HepG2 (cell line): ENCODE results near the gene ALDH3A2. TPM values are rescaled to one million over a fixed set of nuclear protein-coding genes. Genes with fewer than 3 reads are reported as not detected.

ENCODE experiments used
- AKAP8 ChIP-seq: sonication (generic); formaldehyde crosslinking; IDR thresholded peaks from 2 replicates; pipeline ENCODE4 v1.5.1; 2020; ENCODE audit warnings: mild to moderate bottlenecking, missing genetic modification reagents
- CHD2 ChIP-seq: IDR thresholded peaks from 2 replicates; pipeline ENCODE4 v1.6.1; 2011; ENCODE audit warnings: low read depth, low read length, improper control_type of control experiment
- HDAC6 ChIP-seq: fragments of 200-600 bp; sonication (generic); IDR thresholded peaks from 2 replicates; pipeline ENCODE4 v1.7.0; 2017; ENCODE audit warnings: mild to moderate bottlenecking, antibody characterized with exemption, low read length, low read depth
- HMGXB4 ChIP-seq, 2 experiments: sonication (generic) in 1 of 2; formaldehyde crosslinking in 1 of 2; IDR thresholded peaks; 2 replicates each; pipeline versions ENCODE4 v1.4.0 to v1.6.1; 2018 to 2020; ENCODE audit warnings: missing genetic modification reagents in 2 of 2, borderline replicate concordance in 1 of 2, low read depth in 1 of 2, mild to moderate bottlenecking in 1 of 2, missing biosample characterization in 1 of 2
- MAZ ChIP-seq, 2 experiments: sonication (generic) in 1 of 2; formaldehyde crosslinking in 1 of 2; IDR thresholded peaks; 2 replicates each; pipeline versions ENCODE4 v1.5.0 to v1.6.1; 2012 to 2020; ENCODE audit warnings: low read depth in 2 of 2, mild to moderate bottlenecking in 2 of 2, borderline replicate concordance in 1 of 2, improper control_type of control experiment in 1 of 2, low read length in 1 of 2, missing genetic modification reagents in 1 of 2, moderate library complexity in 1 of 2
- POLR2AphosphoS2 ChIP-seq: IDR thresholded peaks from 2 replicates; pipeline ENCODE4 v1.6.1; 2011; ENCODE audit warnings: low read depth, low read length, improper control_type of control experiment
- SALL2 ChIP-seq: sonication (generic); formaldehyde crosslinking; IDR thresholded peaks from 2 replicates; pipeline ENCODE4 v1.8.1; 2023; ENCODE audit warnings: mild to moderate bottlenecking, missing genetic modification reagents, inconsistent platforms
- SNAI1 ChIP-seq: sonication (generic); formaldehyde crosslinking; IDR thresholded peaks from 2 replicates; pipeline ENCODE4 v1.5.0; 2020; ENCODE audit warnings: mild to moderate bottlenecking, missing genetic modification reagents, borderline replicate concordance
- ZIK1 ChIP-seq: sonication (generic); formaldehyde crosslinking; IDR thresholded peaks from 2 replicates; pipeline ENCODE4 v1.5.0; 2020; ENCODE audit warnings: mild to moderate bottlenecking, low read depth, missing genetic modification reagents, borderline replicate concordance
- ZNF230 ChIP-seq: sonication (generic); formaldehyde crosslinking; IDR thresholded peaks from 2 replicates; pipeline ENCODE4 v1.4.0; 2020; ENCODE audit warnings: mild to moderate bottlenecking, missing genetic modification reagents
- ZSCAN12 ChIP-seq: sonication (generic); formaldehyde crosslinking; IDR thresholded peaks from 2 replicates; pipeline ENCODE4 v1.9.0; 2021; ENCODE audit warnings: mild to moderate bottlenecking, missing genetic modification reagents
- ZSCAN25 ChIP-seq: sonication (generic); formaldehyde crosslinking; IDR thresholded peaks from 2 replicates; pipeline ENCODE4 v1.8.0; 2022; ENCODE audit warnings: mild to moderate bottlenecking, missing genetic modification reagents
- polyA plus RNA-seq, 8 experiments: library from polyadenylated mRNA; depleted of rRNA in 3 of 8; stranded (reverse) in 7 of 8; unstranded in 1 of 8; fragments of >200 nt; fragmentation: Illumina TruSeq in 4 of 8; extraction: Trizol in 4 of 8; gene quantifications; 2 replicates each; pipeline versions ENCODE4 v1.2.1 to v1.2.3, GENCODE V29; 2011 to 2016; ENCODE audit warnings: low read depth in 4 of 8, missing spikeins in 1 of 8, mixed read lengths in 1 of 8; ENCODE audit not compliant: insufficient read depth in 1 of 8
- total RNA-seq, 5 experiments: library from RNA; depleted of rRNA; stranded (reverse); fragments of >200 nt; fragmentation: Illumina TruSeq; extraction: Trizol; gene quantifications; 2 replicates each; pipeline ENCODE4 v1.2.3, GENCODE V29; 2016; ENCODE audit warnings: low read depth in 1 of 5
- TF ChIP-seq, protein P1 (sequence below): sonication (generic); formaldehyde crosslinking; IDR thresholded peaks from 2 replicates; pipeline ENCODE4 v1.5.0; 2020; ENCODE audit warnings: mild to moderate bottlenecking, missing genetic modification reagents
- TF ChIP-seq, protein P2 (sequence below): IDR thresholded peaks from 2 replicates; pipeline ENCODE4 v1.6.1; 2012; ENCODE audit warnings: low read depth, low read length, improper control_type of control experiment
- TF ChIP-seq, protein P3 (sequence below): sonication (generic); formaldehyde crosslinking; IDR thresholded peaks from 2 replicates; pipeline ENCODE4 v1.5.0; 2020; ENCODE audit warnings: mild to moderate bottlenecking, missing genetic modification reagents, borderline replicate concordance

ALDH3A2 gene
- total and polyA plus RNA-seq, 2 of the 13 experiments (the other 11 are each of a cell fraction or from before 2014, with no cell fraction given) = 80.8 to 180 TPM

DNA sequence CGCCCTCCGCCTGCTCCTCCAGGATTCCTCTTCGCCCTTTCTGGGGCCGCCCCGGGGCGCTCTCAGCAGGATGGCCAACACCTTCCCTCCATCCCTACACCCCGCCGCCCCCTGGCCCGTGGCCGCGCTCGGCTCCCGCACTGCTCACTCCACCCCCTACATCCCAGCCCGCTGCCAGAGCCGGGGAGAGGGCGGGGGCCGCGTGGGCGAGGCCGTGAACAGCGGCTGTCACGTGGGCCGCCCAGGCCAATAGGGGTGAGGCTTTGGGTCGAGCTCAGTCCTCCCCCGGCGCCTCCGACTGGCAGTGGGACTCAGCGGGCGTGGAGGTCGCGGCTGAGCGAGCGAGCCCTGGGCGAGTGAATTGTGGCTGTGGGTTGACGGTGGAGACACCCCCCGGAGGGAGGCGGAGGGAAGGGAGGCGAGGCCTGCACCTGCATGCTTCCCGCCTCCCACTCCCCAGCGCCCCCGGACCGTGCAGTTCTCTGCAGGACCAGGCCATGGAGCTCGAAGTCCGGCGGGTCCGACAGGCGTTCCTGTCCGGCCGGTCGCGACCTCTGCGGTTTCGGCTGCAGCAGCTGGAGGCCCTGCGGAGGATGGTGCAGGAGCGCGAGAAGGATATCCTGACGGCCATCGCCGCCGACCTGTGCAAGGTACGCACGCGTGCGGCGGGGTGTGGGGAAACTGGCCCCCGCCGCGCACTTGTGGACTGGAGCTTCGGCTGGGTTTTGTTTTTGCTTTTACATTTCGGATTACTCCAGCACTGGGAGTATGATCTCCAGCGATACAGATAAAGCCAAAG, at the start of gene ALDH3A2 (continued):
- TF ChIP-seq, protein P1, sequence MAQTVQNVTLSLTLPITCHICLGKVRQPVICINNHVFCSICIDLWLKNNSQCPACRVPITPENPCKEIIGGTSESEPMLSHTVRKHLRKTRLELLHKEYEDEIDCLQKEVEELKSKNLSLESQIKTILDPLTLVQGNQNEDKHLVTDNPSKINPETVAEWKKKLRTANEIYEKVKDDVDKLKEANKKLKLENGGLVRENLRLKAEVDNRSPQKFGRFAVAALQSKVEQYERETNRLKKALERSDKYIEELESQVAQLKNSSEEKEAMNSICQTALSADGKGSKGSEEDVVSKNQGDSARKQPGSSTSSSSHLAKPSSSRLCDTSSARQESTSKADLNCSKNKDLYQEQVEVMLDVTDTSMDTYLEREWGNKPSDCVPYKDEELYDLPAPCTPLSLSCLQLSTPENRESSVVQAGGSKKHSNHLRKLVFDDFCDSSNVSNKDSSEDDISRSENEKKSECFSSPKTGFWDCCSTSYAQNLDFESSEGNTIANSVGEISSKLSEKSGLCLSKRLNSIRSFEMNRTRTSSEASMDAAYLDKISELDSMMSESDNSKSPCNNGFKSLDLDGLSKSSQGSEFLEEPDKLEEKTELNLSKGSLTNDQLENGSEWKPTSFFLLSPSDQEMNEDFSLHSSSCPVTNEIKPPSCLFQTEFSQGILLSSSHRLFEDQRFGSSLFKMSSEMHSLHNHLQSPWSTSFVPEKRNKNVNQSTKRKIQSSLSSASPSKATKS (CRISPR knock-in tag) = no peak; the same call in 1 of the 2 replicates
- TF ChIP-seq, protein P2, sequence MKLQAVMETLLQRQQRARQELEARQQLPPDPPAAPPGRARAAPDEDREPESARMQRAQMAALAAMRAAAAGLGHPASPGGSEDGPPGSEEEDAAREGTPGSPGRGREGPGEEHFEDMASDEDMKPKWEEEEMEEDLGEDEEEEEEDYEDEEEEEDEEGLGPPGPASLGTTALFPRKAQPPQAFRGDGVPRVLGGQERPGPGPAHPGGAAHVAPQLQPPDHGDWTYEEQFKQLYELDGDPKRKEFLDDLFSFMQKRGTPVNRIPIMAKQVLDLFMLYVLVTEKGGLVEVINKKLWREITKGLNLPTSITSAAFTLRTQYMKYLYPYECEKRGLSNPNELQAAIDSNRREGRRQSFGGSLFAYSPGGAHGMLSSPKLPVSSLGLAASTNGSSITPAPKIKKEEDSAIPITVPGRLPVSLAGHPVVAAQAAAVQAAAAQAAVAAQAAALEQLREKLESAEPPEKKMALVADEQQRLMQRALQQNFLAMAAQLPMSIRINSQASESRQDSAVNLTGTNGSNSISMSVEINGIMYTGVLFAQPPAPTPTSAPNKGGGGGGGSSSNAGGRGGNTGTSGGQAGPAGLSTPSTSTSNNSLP = peak; percentile 24; the same call in 1 of the 2 replicates
- TF ChIP-seq, protein P3, sequence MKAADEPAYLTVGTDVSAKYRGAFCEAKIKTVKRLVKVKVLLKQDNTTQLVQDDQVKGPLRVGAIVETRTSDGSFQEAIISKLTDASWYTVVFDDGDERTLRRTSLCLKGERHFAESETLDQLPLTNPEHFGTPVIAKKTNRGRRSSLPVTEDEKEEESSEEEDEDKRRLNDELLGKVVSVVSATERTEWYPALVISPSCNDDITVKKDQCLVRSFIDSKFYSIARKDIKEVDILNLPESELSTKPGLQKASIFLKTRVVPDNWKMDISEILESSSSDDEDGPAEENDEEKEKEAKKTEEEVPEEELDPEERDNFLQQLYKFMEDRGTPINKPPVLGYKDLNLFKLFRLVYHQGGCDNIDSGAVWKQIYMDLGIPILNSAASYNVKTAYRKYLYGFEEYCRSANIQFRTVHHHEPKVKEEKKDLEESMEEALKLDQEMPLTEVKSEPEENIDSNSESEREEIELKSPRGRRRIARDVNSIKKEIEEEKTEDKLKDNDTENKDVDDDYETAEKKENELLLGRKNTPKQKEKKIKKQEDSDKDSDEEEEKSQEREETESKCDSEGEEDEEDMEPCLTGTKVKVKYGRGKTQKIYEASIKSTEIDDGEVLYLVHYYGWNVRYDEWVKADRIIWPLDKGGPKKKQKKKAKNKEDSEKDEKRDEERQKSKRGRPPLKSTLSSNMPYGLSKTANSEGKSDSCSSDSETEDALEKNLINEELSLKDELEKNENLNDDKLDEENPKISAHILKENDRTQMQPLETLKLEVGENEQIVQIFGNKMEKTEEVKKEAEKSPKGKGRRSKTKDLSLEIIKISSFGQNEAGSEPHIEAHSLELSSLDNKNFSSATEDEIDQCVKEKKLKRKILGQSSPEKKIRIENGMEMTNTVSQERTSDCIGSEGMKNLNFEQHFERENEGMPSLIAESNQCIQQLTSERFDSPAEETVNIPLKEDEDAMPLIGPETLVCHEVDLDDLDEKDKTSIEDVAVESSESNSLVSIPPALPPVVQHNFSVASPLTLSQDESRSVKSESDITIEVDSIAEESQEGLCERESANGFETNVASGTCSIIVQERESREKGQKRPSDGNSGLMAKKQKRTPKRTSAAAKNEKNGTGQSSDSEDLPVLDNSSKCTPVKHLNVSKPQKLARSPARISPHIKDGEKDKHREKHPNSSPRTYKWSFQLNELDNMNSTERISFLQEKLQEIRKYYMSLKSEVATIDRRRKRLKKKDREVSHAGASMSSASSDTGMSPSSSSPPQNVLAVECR (CRISPR knock-in tag) = peak; percentile 94
- TF ChIP-seq SNAI1 (CRISPR knock-in tag) (peak; percentile 97), POLR2AphosphoS2 (no peak; the same call in 1 of the 2 replicates), ZNF230 (0 out of 2 replicates have a peak, but pooled peaks have one; percentile 62), AKAP8 (CRISPR knock-in tag) (no peak; the same call in 1 of the 2 replicates), HDAC6 (no peak), ZIK1 (CRISPR knock-in tag) (peak; percentile 92), HMGXB4 (CRISPR knock-in tag; IDR thresholded peaks at IDR 0.05; ENCODE audit: borderline replicate concordance in 1 of 2, low read depth in 1 of 2) (peak; percentile 94 to 97), MAZ (IDR thresholded peaks at IDR 0.05; ENCODE audit: borderline replicate concordance, low read depth, low read length) (peak; percentile 74; the same call in 1 of the 2 replicates), MAZ (CRISPR knock-in tag; IDR thresholded peaks at IDR 0.05; ENCODE audit: low read depth) (peak; percentile 99), CHD2 (peak; percentile 62; the same call in 1 of the 2 replicates), SALL2 (CRISPR knock-in tag) (peak; percentile 98), ZSCAN25 (CRISPR knock-in tag) (peak; percentile 82), ZSCAN12 (CRISPR knock-in tag) (peak; percentile 67; the same call in 1 of the 2 replicates)
